Osteoblast (primary cell): ENCODE data around the gene LRRC3B. TPM values are rescaled to one million over a fixed set of nuclear protein-coding genes. Genes with fewer than 3 reads are reported as not detected.
A peak's percentile ranks its signal among the peaks of the same experiment; 100 is the strongest.

Source experiments
- DNase-seq: peaks from one replicate; pipeline ENCODE4 v3.0.0; 2011; ENCODE audit warnings: low spot score, mixed read lengths; ENCODE audit not compliant: insufficient read length; ENCODE audit errors: missing footprints
- H2AFZ ChIP-seq: 2 replicates; pipeline ENCODE4 v1.6.0; 2011; ENCODE audit warnings: mild to moderate bottlenecking, low read length
- H3K27ac ChIP-seq: 2 replicates; pipeline ENCODE4 v1.5.1; 2011; ENCODE audit warnings: mild to moderate bottlenecking, low read depth, low read length, moderate library complexity
- H3K27me3 ChIP-seq: 2 replicates; pipeline ENCODE4 v1.6.0; 2012; ENCODE audit warnings: mild to moderate bottlenecking, control low read depth, inconsistent platforms, low read length, moderate library complexity; ENCODE audit not compliant: insufficient read depth
- H3K36me3 ChIP-seq: 2 replicates; pipeline ENCODE4 v1.5.1; 2011; ENCODE audit warnings: mild to moderate bottlenecking, low read length, control low read depth, moderate library complexity; ENCODE audit not compliant: insufficient read depth
- H3K4me1 ChIP-seq: 2 replicates; pipeline ENCODE4 v1.5.1; 2011; ENCODE audit warnings: mild to moderate bottlenecking, low read length, control low read depth, moderate library complexity; ENCODE audit not compliant: insufficient read depth
- H3K4me2 ChIP-seq: 2 replicates; pipeline ENCODE4 v1.6.0; 2011; ENCODE audit warnings: mild to moderate bottlenecking, low read length; ENCODE audit not compliant: insufficient read depth
- H3K4me3 ChIP-seq: fragments of 200-600 bp; sonication (generic); 3 replicates; pipeline ENCODE4 v1.5.1; 2012; ENCODE audit warnings: mild to moderate bottlenecking, low read length, inconsistent platforms; ENCODE audit not compliant: insufficient read depth
- H3K79me2 ChIP-seq: 2 replicates; pipeline ENCODE4 v1.6.0; 2012; ENCODE audit warnings: mild to moderate bottlenecking, low read length, control low read depth, inconsistent platforms; ENCODE audit not compliant: insufficient read depth
- H3K9me3 ChIP-seq: 2 replicates; pipeline ENCODE4 v1.5.1; 2011; ENCODE audit warnings: low read depth, low read length, control low read depth
- H4K20me1 ChIP-seq: 2 replicates; pipeline ENCODE4 v1.6.0; 2012; ENCODE audit warnings: mild to moderate bottlenecking, low read length, control low read depth; ENCODE audit not compliant: insufficient read depth
- CTCF ChIP-seq: IDR thresholded peaks from 2 replicates; pipeline ENCODE4 v1.5.1; 2011; ENCODE audit warnings: mild to moderate bottlenecking, low read depth, low read length, moderate library complexity; ENCODE audit errors: extremely low read depth
- total RNA-seq: library from RNA; depleted of rRNA; stranded (reverse); fragments of >200 nt; gene quantifications from 2 replicates; pipeline ENCODE4 v1.2.3, GENCODE V29; 2012

Gene LRRC3B
- not detected in 2 replicates for total RNA-seq

GRCh38 chr3:26622621-26623418 is at the start of gene LRRC3B:
TSS of gene LRRC3B (plus strand) at chr3:26622772. CDS start at chr3:26709673, 86,901 bp downstream.
- Histone ChIP-seq H3K4me3 (no peak within 1 kb of the TSS), H3K4me1 (no peaks in the 10 kb centered on the region), H4K20me1 (no peaks in the 10 kb centered on the region), H3K27ac (no peak within 1 kb of the TSS), H3K9me3 (no peaks in the 10 kb centered on the region), H3K79me2 (no peaks in the 10 kb centered on the region), H3K36me3 (no peaks in the 10 kb centered on the region), H3K4me2 (no peak within 1 kb of the TSS), H2AFZ (no peak within 1 kb of the TSS), H3K27me3 (no peaks in the 10 kb centered on the region)
- peak; percentile 26 for DNase-seq
- TF ChIP-seq CTCF: no peak

GRCh38 chr3:26574766-26575165 is 47.8 kb upstream of the LRRC3B start:
- H3K4me1 ChIP-seq: no peaks in the 10 kb centered on the region
- no peak overlapping the region for H3K27ac ChIP-seq
- DNase-seq: no peak
- no peaks in the 10 kb centered on the region for H3K79me2 ChIP-seq
- no peaks in the 10 kb centered on the region for H3K36me3 ChIP-seq
- no peak for TF ChIP-seq CTCF
- no peak overlapping the region for H3K4me3 ChIP-seq
- H3K9me3 ChIP-seq: peaks cover 3% of the 10 kb centered on the region
- no peaks in the 10 kb centered on the region for H4K20me1 ChIP-seq
- H3K4me2 ChIP-seq: no peak overlapping the region
- H3K27me3 ChIP-seq: no peaks in the 10 kb centered on the region
- H2AFZ ChIP-seq: no peak overlapping the region

GRCh38 chr3:26579116-26579515 is 43.5 kb upstream of the LRRC3B start:
- Histone ChIP-seq H3K79me2 (no peaks in the 10 kb centered on the region), H3K4me3 (no peak overlapping the region), H4K20me1 (no peaks in the 10 kb centered on the region), H3K9me3 (peaks cover 3% of the 10 kb centered on the region), H3K27ac (no peak overlapping the region), H3K27me3 (no peaks in the 10 kb centered on the region), H3K36me3 (no peaks in the 10 kb centered on the region), H2AFZ (no peak overlapping the region), H3K4me1 (no peaks in the 10 kb centered on the region), H3K4me2 (no peak overlapping the region)
- no peak for TF ChIP-seq CTCF
- no peak for DNase-seq

- Histone ChIP-seq H3K4me2 (no peak overlapping the region), H3K4me1 (no peaks in the 10 kb centered on the region), H3K9me3 (no peaks in the 10 kb centered on the region), H3K4me3 (no peak overlapping the region), H3K36me3 (no peaks in the 10 kb centered on the region), H3K79me2 (no peaks in the 10 kb centered on the region), H3K27me3 (no peaks in the 10 kb centered on the region), H4K20me1 (no peaks in the 10 kb centered on the region), H2AFZ (no peak overlapping the region), H3K27ac (no peak overlapping the region)
- DNase-seq: no peak
- TF ChIP-seq CTCF: no peak
Measured at GRCh38 chr3:26587571-26587970, 35.0 kb upstream of the LRRC3B start.
